H1 (cell line): ENCODE measurements around the gene YAF2.

Experiments
- CHD1 ChIP-seq: IDR thresholded peaks from 2 replicates; pipeline ENCODE4 v1.6.1; 2012; ENCODE audit warnings: low read depth, low read length, improper control_type of control experiment
- CREB1 ChIP-seq: IDR thresholded peaks from 2 replicates; pipeline ENCODE4 v1.6.1; 2012; ENCODE audit warnings: inconsistent platforms
- CTCF ChIP-seq, 3 experiments: IDR thresholded peaks; 1 replicate in 2 of 3; 2 replicates in 1 of 3; pipeline versions ENCODE4 v1.5.1 to v1.6.1; 2011; ENCODE audit warnings: low read length in 3 of 3, mild to moderate bottlenecking in 3 of 3, inconsistent platforms in 2 of 3, low read depth in 1 of 3, moderate library complexity in 1 of 3; ENCODE audit not compliant: insufficient read depth in 1 of 3; ENCODE audit errors: control extremely low read depth in 1 of 3
- GABPA ChIP-seq: IDR thresholded peaks from 2 replicates; pipeline ENCODE4 v1.6.1; 2011; ENCODE audit warnings: mild to moderate bottlenecking, low read length, moderate library complexity, borderline replicate concordance; ENCODE audit not compliant: insufficient read depth
- POLR2A ChIP-seq, 2 experiments: IDR thresholded peaks; 1 replicate in 1 of 2; 2 replicates in 1 of 2; pipeline ENCODE4 v1.6.1; 2011; ENCODE audit warnings: low read depth in 2 of 2, low read length in 2 of 2, mild to moderate bottlenecking in 2 of 2; ENCODE audit errors: control extremely low read depth in 1 of 2
- POLR2AphosphoS5 ChIP-seq: IDR thresholded peaks from 2 replicates; pipeline ENCODE4 v1.6.1; 2011; ENCODE audit warnings: low read depth, low read length
- SIX5 ChIP-seq: IDR thresholded peaks from 2 replicates; pipeline ENCODE4 v1.6.1; 2011; ENCODE audit warnings: mild to moderate bottlenecking, low read depth, low read length
- SP1 ChIP-seq: IDR thresholded peaks from 2 replicates; pipeline ENCODE4 v1.6.1; 2011; ENCODE audit warnings: low read depth, low read length

GRCh38 chr12:42240131-42240750 is 2.2 kb upstream of the YAF2 start:
- no peak for TF ChIP-seq GABPA
- no peak for TF ChIP-seq POLR2A (IDR thresholded peaks at IDR 0.05; ENCODE audit: control extremely low read depth in 1 of 2, low read depth in 2 of 2, low read length in 2 of 2)
- TF ChIP-seq CREB1, result no peak
- no peak for TF ChIP-seq CTCF (IDR thresholded peaks at IDR 0.05; ENCODE audit: control extremely low read depth in 1 of 3, insufficient read depth in 1 of 3, low read depth in 1 of 3, low read length in 3 of 3)
- TF ChIP-seq SIX5, result no peak
- peak; percentile 25; the same call in 1 of the 2 replicates for TF ChIP-seq POLR2AphosphoS5
- no peak for TF ChIP-seq CHD1
- TF ChIP-seq SP1, result no peak
